HG03571 (cell line): ENCODE data around the gene ARID1B.

Source experiments
- ATAC-seq: cut with Tn5 transposase; IDR thresholded peaks from one replicate; pipeline ENCODE4 v1.9.1; 2021; ENCODE audit not compliant: unreplicated experiment

Gene ARID1B

DNA sequence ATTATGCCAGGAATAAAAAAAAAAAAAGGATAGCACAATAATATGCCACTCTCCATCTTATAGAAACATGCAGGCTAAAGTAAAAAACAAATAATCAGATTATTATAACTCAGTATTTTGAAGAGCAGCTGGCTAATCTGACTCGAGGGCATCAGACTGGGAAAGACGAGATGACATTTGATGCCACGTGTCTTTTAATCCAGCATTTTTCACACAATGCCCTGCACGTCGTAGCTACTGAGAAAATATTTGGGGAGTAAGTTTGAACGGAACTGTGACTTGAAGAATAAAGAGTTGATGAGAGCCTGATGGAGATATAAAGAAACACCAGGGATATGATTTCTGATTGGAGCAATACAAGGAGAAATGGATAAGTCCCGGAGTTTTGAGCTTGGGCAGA is 237.7 kb downstream of the ARID1B start:
- no peak for ATAC-seq

DNA sequence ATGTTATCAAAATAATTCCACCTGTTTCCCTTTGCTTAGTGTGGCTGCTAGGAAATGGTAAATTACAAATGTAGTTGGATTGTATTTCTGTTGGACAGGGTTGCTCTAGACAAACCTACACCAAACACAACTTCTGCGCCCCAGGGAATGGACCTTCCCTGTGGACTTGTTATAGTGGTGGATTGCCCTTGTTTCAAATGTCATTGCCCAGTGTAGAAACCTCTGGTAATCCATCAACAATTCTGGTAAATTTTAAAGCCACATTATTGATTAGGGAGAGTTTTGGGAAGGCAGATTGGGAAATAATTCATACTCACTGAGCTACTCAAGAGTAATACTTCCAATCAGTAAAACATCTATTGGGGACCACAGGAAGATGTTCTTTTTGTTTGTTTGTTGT is 239.8 kb downstream of the ARID1B start:
- no peak for ATAC-seq

DNA sequence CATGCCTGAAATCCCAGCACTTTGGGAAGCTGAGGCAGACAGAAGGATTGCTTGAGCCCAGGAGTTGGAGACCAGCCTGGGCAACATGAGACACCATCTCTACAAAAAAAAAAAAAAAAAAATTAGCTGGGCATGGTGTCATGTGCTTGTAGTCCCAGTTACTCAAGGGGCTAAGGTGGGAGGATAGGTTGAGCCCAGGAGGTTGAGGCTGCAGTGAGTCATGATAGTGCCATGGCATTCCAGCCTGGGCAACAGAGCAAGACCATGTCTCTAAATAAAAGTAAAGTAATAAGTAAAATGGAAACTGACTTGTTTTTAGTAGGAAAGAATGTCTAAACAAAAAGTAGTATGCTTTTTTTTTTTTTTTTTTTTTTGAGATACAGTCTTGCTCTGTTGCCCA is 240.7 kb downstream of the ARID1B start:
- ATAC-seq: no peak

DNA sequence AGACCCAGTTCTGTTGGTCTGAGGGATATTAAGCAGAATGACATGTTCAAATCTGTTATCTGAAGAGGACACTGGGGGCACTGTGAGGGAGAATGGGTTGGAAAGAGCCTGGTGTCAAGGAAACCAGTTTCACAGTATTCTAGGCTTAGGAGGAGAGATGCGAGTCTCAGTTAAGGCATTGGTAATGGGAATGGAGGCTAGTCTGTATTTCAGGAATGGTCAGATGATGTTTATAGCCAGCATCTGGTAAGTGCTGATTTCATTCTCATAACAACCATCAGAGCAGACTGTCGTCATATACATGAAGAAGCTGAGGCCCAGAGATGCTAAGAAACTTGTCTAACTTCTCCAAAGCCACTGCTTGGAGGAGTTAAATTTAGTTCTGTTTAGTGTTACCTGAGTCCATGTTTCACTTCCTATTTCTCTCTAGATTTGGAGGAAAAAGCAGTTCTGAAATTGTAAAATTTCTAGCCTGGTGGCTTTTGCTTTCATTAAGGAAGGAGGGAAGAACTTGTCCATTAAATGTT is 242.0 kb downstream of the ARID1B start:
- ATAC-seq: no peak

DNA sequence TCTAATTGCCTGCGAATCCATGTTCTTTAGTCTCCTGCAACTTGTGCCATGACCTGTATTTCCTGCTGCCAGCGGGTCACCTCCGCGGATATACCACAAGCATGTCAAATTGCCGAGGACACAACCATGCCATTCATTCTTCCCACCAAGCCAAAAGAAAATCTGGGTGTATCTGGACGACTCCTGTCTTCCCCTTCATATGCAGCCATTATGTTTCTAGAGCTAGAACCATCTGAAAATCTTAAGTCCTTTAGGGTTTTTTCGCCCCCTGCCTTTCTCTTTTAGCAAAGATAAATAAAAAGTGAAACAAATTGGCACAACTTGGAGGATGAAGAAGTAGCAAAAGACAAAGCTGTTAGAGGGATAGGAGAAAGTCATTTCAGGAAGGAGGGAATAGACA is 242.6 kb downstream of the ARID1B start:
- ATAC-seq: no peak

DNA sequence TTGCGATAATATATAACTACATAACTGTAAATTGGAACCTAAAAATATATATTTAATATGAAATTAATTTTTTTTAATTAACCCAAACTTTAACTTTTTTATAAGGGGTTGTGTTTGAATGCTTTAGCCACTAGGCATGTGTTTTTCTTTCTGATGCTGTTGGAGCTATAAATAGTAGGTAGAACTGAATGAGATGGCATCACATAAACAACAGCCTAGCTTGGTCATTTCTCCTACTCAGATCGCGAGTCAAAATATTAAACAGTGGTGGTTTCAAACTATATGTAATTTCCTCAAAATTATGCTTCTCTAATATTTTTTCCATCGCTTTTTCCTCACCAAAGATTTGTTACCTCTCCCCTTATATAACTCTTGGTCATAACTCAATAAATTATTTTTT is 243.2 kb downstream of the ARID1B start:
- ATAC-seq: no peak

DNA sequence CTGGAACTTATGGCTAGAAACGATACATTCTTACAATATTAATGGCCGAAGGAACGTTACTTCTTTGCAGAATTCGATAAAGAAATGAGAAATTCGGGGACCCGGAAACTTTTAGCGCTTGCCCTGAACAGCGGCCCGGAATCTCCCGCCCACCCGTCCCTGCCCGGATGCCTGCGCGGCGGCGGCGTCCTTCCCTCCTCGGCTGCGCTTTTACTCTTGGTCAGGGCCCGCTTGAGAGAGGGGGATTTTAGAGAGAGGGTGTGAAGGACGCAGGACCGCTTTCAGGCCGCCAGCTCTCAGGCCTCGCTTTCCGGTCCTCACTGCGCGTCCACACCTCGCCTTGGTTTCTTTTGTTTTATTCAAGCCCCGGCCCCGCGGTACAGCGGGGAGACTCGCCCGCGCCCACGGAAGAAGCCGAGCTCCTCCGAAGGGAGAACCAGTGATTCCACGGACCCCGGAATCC is 243.7 kb downstream of the ARID1B start:
- peak; percentile 38 for ATAC-seq

DNA sequence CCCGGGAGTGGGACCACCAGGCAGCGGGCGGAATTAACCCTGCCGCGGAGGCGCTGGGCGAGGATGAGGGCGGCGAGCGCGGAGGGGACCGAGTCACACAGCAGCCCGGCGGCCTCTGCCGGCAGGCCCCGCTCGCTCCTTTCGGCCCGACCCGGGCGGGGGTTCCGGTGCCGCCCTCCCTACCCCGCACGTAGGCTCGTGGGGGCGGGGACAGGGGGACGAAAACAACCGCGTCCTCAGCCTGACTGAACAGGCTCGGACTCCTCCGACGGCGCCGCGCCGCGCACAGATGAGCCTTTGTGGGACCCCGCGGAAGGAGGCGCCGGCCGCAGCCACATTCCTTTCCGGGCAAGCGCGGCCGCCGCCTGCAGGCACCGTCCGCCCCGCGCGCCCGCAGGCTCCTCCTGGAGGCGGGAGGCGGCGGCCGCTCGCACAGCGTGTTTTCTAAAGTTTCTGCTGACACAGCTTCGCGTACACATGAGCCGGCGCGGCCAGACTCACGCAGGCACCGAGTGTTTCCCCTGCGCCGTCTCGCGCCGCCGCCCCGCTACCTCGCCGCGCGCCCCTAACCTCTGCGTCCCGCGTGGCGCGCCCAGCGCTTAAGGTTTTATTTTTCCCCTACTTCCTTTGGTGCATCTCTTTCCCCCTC is 244.3 kb downstream of the ARID1B start:
- ATAC-seq: peak; percentile 76

DNA sequence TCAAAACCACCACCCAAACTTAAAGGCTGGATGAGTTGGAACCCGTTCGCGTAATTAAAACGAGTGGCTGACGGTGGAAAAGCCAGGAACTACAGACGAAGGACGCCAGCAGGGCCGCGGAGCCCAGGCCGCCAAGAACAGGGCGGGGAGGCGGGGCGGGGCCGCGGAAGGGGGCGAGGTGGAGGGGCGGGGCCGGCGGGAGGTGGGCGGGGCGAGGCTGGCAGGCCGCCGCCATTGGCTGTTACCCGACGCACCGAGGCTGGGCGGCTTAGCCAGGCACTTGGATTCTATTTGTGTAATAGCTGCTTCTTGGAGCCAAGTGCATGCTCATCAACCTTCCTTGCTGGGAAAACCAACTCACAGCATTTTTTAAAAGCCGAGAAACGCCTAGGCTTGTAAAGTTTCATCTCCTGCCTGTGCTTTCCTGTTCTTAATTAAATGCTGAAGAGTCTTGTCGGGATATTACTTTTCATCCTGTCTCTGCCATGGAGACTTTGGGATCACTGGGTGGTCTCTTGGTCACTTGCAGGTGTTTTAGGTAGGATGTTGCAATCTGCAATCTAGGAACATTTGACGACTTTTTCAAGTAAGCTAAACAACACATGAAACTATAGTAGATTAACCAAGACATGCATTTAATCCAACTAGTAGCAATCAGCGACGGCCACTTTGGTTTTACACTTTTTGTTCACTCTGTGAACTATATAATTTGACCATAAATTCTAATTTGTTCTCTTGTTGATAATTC is 245.0 kb downstream of the ARID1B start:
- peak; percentile 43 for ATAC-seq

DNA sequence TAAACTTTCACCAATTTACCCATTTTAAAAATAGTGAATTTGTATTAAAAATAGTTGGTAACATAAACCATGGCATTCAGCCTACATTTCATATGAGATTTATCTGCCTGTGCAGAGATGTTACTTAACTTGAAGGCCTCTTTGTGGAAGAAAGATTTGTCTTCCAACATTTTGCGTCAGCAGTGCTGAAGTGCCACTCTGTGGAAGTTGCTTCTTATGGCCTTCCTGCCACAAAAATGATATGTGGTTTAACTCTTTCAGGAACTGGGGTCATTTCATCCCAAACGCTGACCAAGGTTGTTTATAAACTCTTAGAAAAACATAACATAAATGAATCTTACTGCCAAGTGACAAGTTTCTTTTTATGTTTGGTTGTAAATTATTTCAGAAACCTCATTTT is 246.8 kb downstream of the ARID1B start:
- no peak for ATAC-seq

DNA sequence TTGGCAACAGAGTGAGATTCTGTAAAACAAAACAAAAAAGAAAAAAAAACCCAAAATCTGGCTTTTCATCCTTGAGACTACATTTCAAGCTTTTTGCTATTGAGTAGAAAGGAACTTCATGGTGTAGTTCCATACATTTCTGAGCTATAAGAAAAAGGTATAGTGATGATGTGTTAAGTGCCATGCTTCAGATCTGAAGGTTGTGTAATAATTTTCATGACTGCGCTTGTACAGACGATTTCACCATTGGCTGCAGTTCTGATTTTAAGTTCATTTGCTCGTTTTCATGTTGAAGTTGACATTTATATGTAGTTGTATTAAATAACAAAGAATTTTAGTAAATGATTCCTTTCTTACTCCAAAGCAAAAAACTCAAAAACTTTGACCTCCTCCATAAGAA is 247.6 kb downstream of the ARID1B start:
- no peak for ATAC-seq

DNA sequence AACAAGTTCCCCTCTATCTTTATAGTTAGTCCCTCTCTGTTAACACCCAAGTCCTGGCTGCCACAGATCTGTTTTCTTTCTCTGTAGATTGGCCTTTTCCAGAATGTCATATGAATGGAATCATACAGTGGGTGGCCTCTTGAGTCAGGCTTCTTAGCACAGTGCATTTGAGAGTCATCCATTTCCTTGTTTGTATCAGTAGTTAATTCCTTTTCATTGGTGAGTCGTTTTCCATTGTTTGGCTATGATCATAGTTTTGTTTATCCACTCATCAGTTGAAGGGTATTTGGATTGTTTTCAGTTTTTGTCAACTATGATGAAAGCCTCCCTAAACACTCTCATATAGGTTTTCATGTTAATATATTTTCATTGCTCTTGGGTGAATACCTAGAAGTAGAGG is 248.3 kb downstream of the ARID1B start:
- ATAC-seq: no peak

DNA sequence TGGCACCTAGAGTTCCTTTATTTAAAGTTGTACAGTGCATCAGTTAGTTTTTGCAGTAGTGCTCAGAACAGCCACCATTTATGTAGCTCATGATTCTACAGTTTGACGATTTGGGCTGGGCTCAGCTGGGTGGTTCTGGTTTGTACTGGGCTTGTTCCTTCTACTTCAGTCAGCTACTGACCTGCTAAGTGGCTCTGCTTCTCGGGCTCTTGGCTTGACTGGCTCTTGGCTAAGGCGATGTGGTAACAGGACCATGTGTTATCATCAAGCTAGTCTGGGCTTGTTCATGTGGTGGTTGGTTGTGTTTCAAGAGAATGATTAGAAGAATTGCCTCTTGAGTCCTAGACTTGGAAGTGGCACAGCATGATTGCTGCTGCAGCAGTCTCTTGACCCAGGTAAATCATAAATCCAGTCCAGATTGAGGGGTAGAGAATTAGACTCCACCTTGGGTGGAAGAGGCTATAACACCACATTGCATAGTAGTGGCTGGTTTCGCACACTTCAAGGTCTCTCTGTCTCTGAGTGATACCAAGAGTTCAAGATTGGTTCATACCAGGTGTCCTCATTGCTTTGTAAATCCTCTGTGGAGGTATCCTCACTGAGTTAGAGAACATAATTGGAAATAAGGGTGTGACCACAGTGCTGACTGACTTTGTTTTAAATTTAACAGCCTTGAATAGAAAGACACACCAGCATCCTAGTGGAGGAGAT is 253.0 kb downstream of the ARID1B start:
- no peak for ATAC-seq

DNA sequence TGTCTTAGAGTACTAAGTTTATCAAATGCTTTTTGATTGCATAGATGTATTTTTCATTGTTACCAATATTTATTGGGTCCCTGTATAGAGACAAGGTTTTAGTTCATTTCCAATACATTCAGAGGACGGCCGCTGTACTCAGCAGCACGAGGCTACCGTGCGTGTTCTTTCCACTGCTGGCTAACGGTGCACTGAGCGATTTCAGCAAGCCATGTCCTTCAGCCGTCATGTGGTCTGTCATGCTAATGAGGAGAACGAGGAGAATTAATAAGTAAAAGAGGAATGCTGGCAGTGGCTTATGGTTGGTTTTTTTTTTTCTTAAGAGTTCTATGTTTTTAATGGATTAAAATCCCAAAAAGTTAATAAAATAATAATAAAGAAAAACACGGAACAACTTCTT is 253.6 kb downstream of the ARID1B start:
- ATAC-seq: no peak

DNA sequence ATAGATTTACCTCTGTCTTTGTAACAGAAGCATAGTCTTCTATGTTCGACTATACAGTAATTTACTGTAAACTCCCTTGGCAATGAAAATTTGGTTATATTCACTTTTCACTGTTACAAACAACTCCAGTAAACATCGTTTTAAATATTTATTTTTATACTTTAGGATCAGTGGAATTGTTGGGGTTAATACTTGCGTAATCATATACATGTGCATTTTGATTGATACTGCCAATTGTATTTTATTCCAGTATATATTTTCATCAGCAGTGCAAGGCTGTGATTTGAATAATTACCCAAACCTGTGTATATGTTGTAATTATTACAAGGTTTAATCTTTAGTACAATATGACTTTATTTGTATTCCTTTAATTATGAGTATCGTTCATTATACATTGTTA is 255.7 kb downstream of the ARID1B start:
- ATAC-seq: no peak

DNA sequence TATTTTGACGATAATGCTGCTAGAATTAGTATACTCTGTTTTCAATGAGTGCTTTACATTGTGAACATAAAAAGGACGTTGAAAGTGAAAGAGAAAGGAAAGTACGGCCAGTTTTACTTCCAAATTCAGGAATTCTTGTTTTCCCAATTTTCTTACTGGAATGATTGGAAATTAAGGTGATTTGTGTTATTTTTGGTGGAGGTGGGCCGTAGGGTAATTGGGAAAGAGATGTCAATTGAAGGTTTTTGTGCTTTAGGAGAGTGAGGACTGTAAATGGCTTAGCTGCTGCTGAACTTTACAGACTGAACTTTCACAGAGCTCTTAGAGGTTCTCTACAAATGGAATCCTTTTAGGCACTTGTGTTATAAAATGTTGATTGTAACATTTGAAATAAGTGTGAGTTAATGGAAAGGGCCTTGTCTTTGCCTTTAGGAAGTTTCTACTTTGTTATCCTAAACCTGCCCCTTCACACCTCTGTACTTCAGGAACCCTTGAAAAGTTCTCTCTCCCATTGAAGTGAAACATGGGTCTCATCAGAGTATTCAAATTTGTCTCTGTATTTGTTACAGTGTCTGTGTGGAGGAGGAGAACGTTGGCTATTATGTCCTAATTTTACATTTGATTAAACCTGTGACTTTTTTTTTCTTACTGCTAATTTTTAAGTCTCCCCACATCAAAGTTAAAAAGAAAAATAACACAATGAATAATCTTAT is 256.4 kb downstream of the ARID1B start:
- no peak for ATAC-seq

DNA sequence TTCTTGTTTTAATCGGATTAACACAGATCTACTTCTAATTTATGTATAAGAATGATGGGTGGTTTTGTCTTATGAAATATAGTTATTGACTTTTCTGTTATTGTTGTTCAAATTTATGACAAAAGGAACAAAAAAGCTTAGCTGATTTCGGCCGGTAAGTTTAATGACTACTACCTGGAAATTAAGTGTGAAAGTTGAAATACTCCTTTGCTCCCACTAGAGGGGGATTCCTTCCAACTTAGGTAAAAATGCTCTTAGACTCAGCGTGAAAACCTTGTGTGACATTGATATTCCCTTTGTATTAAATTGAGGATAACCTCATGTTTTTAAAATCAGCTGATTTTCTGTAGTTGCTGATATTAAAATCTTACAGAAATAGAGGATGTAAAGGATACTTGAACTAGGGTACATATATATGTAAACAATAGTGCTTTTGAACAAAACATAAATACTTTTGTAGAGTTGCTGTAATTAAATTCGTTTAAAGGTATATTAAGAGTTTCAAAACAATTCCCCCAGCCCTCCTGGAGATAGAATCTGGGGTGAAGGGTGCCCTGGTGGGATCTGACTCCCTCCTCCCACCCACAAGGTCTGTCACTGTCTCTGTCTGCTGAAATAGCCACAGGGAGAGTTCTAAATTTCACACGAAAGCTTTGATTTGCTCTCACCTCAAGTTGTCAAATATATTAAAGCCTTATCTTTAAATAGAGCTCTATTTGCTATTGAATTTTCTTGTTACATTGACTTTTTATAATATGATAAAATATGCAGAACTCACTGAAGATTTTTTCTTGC is 257.5 kb downstream of the ARID1B start:
- no peak for ATAC-seq

DNA sequence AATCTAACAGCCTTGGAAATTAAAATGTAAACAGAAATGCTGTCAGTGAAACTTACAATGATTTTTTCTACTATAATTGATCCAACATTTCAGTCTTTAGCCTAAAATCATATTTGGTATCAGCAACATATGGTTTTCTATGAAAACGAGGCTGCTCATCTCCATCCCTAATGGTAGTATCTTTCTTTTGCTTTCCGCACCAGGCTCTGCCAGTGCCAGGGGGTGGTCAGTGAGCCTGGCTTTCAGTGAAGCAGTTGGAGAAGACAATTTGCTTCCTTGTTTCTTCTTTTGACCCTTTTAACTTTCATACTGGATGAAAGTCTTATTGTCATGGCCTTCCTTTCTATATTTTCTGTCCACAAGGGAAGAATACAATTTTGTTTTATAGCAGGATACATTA is 258.4 kb downstream of the ARID1B start:
- no peak for ATAC-seq

DNA sequence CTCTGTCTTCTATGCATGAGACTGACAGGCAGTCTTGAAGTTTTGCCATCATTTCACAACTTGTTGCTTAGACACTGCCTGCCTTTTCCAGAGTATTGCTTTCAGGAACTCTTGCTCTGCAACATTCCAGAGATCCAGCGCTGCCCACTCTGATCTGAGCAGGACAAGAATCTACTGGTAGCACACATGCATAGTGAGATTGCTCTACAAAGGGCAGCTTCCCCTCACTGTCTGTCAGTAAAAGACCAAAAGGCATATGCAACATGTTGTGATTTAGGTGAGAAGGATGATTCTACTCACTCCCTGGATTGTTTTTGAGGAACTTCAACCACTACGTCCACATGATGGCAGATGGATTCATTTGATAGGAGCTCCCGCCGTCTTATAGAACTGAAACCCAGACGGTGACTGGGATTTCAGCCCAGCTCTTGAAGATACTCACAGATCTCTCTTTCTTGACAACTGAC is 259.1 kb downstream of the ARID1B start:
- no peak for ATAC-seq

DNA sequence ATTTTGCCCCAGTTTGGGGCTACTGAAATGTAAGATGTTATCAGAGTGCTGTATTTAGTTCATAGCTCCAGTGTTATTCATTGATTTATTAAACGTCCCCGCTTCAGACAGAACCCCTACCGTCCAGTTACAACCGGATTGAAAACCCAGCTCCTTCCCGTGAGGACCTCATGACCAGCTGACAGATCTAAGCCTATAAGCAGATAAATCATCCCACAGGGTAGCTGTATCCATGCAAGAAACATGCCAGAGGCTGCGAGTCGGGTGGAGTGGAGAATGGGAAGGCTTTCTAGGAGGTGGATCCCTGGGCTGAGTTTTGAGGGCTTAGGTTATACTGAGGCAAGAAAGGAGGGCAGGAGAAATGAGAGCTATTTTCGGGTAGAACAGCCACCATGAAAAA is 260.0 kb downstream of the ARID1B start:
- no peak for ATAC-seq
